ENCODE data around the gene KRT83. TPM values are rescaled to one million over a fixed set of nuclear protein-coding genes. Genes with fewer than 3 reads are reported as not detected.

KRT83 gene
- total RNA-seq, 1 experiment from 2014 or later = 12.2 TPM

GRCh38 chr12:52344111-52344510, 22.9 kb upstream of the KRT83 start:
- no peak overlapping the region for H3K27ac Mint-ChIP-seq (ENCODE audit: low read depth, unreplicated experiment)
- no peaks in the 10 kb centered on the region for H3K27me3 Mint-ChIP-seq (ENCODE audit: insufficient read depth, unreplicated experiment)
- POLR2A ChIA-PET = interaction anchor here (1.5 kb wide), 1 partner anchor 11 kb away, joined by 3 read pairs; no protein-coding TSS in a partner anchor

GRCh38 chr12:52343550-52343949, 22.4 kb upstream of the KRT83 start:
- ChIA-PET CTCF (interaction anchor here (0.6 kb wide), 1 partner anchor 114 kb away, joined by 3 read pairs; no protein-coding TSS in a partner anchor), POLR2A (interaction anchor here (0.6 to 1.5 kb wide), 3 partner anchors 11 to 753 kb away, joined by 3 to 4 read pairs (median 3); no protein-coding TSS in a partner anchor)
- peaks cover 12% of the 10 kb centered on the region for H3K4me1 Mint-ChIP-seq (ENCODE audit: insufficient read depth, unreplicated experiment)
- no peak overlapping the region for H3K4me3 Mint-ChIP-seq (ENCODE audit: unreplicated experiment)
- no peaks in the 10 kb centered on the region for H3K9me3 Mint-ChIP-seq (ENCODE audit: unreplicated experiment)
- no peaks in the 10 kb centered on the region for H3K36me3 Mint-ChIP-seq (ENCODE audit: insufficient read depth, unreplicated experiment)
- no peak overlapping the region for H3K27ac Mint-ChIP-seq (ENCODE audit: low read depth, unreplicated experiment)
- BruUV-seq (replicated peaks) = no TSS peak
- intact Hi-C loops (cut with micrococcal nuclease) = no loop called here
- no peaks in the 10 kb centered on the region for H3K27me3 Mint-ChIP-seq (ENCODE audit: insufficient read depth, unreplicated experiment)
- no peak for DNase-seq (ENCODE audit: unreplicated experiment)
- no peak for TF ChIP-seq CTCF (IDR thresholded peaks at IDR 0.05; ENCODE audit: unreplicated experiment)

More at GRCh38 chr12:52344111-52344510, 22.9 kb upstream of the KRT83 start:
- peaks cover 9% of the 10 kb centered on the region for H3K4me1 Mint-ChIP-seq (ENCODE audit: insufficient read depth, unreplicated experiment)
- BruUV-seq (replicated peaks) = no TSS peak
- no peaks in the 10 kb centered on the region for H3K36me3 Mint-ChIP-seq (ENCODE audit: insufficient read depth, unreplicated experiment)
- CTCF ChIA-PET = interaction anchor here (0.6 to 2.2 kb wide), 5 partner anchors 65 to 420 kb away, joined by 3 to 15 read pairs (median 3); no protein-coding TSS in a partner anchor
- TF ChIP-seq CTCF (IDR thresholded peaks at IDR 0.05; ENCODE audit: unreplicated experiment) = no peak
- DNase-seq (ENCODE audit: unreplicated experiment) = no peak
- H3K9me3 Mint-ChIP-seq (ENCODE audit: unreplicated experiment) = no peaks in the 10 kb centered on the region
- intact Hi-C loops (cut with micrococcal nuclease) = no loop called here
- no peak overlapping the region for H3K4me3 Mint-ChIP-seq (ENCODE audit: unreplicated experiment)

GRCh38 chr12:52342781-52343490, 21.7 kb upstream of the KRT83 start:
- CTCF ChIA-PET = no interaction called here
- H3K27me3 Mint-ChIP-seq (ENCODE audit: insufficient read depth, unreplicated experiment) = no peaks in the 10 kb centered on the region
- TF ChIP-seq CTCF (IDR thresholded peaks at IDR 0.05; ENCODE audit: unreplicated experiment) = no peak

GRCh38 chr12:52341066-52341580, 19.9 kb upstream of the KRT83 start:
- Mint-ChIP-seq H3K4me3 (ENCODE audit: unreplicated experiment) (no peak overlapping the region), H3K9me3 (ENCODE audit: unreplicated experiment) (no peaks in the 10 kb centered on the region), H3K27me3 (ENCODE audit: insufficient read depth, unreplicated experiment) (no peaks in the 10 kb centered on the region), H3K4me1 (ENCODE audit: insufficient read depth, unreplicated experiment) (peaks cover 28% of the 10 kb centered on the region), H3K36me3 (ENCODE audit: insufficient read depth, unreplicated experiment) (no peaks in the 10 kb centered on the region), H3K27ac (ENCODE audit: low read depth, unreplicated experiment) (no peak overlapping the region)
- ChIA-PET POLR2A (no interaction called here), CTCF (interaction anchor here (4.9 kb wide), 1 partner anchor 14 kb away, joined by 39 read pairs; no protein-coding TSS in a partner anchor)
- no peak for TF ChIP-seq CTCF (IDR thresholded peaks at IDR 0.05; ENCODE audit: unreplicated experiment)
- no TSS peak for BruUV-seq (replicated peaks)
- intact Hi-C loops (cut with micrococcal nuclease) = no loop called here
- no peak for DNase-seq (ENCODE audit: unreplicated experiment)

More at GRCh38 chr12:52342781-52343490, 21.7 kb upstream of the KRT83 start:
- POLR2A ChIA-PET = interaction anchor here (0.6 to 0.7 kb wide), 3 partner anchors 137 to 754 kb away, joined by 3 to 4 read pairs (median 3); no protein-coding TSS in a partner anchor
- no TSS peak for BruUV-seq (replicated peaks)
- no peaks in the 10 kb centered on the region for H3K36me3 Mint-ChIP-seq (ENCODE audit: insufficient read depth, unreplicated experiment)
- H3K4me3 Mint-ChIP-seq (ENCODE audit: unreplicated experiment) = no peak overlapping the region
- no peak for DNase-seq (ENCODE audit: unreplicated experiment)
- H3K27ac Mint-ChIP-seq (ENCODE audit: low read depth, unreplicated experiment) = no peak overlapping the region
- H3K9me3 Mint-ChIP-seq (ENCODE audit: unreplicated experiment) = no peaks in the 10 kb centered on the region
- intact Hi-C loops (cut with micrococcal nuclease) = no loop called here
- H3K4me1 Mint-ChIP-seq (ENCODE audit: insufficient read depth, unreplicated experiment) = peaks cover 18% of the 10 kb centered on the region

Data from MCF 10A (cell line).